LoVo (cell line): ENCODE results near the gene PATJ.
"Not testable (repeated sequence)": the region's sequence is repeated elsewhere in the genome, so short reads cannot be mapped to it uniquely, and the experiment has no call there.

Experiments
- DNase-seq: peaks from one replicate; pipeline ENCODE4 v3.0.0-alpha.2; 2016; ENCODE audit warnings: low spot score

The PATJ gene

DNA sequence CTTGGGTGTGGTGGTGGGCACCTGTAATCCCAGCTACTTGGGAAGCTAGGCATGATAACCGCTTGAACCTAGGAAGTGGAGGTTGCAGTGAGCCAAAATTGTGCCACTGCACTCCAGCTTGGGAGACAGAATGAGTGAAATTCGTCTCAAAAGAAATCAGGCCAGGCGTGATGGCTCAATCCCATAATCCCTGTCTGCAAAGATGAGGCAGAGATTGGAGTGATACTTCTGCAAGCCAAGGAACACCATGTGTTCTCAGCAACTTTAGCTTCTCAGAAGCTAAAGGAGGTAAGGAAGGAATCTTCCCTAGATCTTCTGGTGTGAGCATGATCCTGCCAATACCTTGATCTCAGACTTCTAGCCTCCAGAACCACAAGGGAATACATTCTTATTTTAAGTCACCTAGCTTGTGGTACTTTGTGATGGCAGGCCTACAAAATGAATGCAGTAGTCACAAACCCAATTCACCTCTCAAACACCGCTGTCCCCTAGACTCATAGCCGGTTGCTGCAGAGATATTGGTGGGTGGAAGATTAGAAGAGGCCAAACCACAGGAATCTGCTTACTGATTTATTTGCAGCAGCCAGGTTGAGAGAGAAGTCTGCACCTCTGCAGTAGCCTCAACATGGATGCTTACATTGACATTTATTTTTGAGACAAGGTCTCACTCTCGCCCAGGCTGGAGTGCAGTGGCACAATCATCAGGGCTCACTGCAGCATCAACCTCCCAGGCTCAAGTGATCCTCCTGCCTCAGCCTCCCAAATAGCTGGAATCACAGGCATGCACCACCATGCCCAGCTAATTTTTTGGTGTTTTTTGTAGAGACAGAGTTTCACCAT, 471.0 kb downstream of the PATJ start:
- no peak for DNase-seq

DNA sequence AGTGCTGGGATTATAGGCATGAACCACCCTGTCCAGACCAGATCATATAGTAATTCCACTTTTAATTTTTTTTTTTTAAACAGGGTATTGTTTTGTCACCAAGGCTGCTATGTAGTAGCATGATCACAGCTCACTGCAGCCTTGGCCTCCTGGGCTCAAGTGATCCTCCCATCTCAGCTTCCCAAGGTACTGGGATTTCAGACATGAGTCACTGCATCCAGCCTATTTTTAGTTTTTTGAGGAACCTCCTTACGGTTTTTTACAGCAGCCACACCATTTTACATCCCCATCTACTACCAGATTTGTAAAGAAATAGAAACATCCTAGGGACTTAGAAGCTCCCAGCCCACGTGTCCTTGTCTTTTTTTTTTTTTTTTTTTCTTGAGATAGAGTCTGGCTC, 476.3 kb downstream of the PATJ start:
- no peak for DNase-seq

DNA sequence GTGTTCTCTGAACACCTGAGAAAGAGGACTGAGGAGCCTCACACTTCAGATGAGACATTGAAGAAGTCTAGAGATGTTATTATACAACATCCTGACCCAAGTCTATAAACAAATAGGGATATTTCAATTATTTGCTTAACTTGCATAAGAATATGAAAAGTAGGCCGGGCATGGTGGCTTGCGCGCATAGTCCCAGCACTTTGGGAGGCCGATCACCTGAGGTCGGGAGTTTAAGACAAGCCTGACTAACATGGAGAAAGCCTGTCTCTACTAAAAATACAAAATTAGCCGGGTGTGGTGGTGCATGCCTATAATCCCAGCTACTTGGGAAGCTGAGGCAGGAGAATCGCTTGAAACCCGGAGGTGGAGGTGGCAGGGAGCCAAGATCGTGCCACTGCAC, 478.2 kb downstream of the PATJ start:
- DNase-seq, result not testable (repeated sequence)

DNA sequence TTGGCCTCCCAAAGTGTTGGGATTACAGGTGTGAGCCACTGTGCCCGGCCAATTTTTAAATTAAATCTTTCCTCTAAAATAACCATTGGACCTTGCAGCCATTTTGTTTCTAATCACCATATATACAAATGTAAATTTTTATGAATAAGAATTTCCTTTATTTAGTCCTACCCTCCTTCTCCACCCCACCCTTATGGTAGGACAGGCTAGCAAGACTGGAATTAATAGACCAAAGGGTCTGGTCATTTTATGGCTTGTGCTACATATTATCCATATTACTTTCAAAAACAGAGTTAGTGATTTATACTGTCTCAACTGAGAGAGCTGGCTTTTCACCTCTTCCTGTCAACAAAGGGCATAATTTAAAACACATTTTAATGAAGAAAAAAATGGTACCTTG, 478.9 kb downstream of the PATJ start:
- no peak for DNase-seq

DNA sequence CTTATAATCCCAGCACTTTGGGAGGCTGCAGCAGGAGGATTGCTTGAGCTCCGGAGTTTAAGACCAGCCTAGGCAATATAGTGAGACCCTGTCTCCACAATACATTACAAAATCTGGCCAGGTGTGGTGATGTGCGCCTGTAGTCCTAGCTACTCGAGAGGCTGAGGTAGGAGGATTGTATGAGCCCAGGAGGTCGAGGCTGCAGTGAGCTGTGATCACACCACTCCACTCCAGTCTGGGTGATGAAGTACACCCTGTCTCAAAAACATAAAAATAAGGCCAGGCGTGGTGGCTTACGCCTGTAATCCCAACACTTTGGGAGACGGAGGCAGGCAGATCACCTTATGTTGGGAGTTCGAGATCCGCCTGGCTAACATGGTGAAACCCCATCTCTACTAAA, 480.0 kb downstream of the PATJ start:
- DNase-seq, result no peak

DNA sequence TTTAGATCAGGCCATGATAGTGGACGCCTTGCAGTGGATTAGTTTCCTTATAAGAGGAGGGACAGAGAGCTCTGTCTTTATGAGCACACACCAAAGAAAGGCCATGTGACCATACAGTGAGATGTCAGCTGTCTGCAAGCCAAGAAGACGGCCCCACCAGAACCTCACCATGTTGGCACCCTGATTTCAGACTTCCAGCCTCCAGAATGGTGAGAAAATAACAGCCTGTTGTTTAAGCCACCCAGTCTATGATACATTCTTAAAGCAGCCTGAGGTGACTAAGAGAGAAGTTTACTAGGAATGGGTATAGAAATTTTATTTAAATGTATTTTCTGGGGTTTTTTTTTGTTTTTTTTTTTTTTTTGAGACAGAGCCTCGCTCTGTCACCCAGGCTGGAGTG, 481.9 kb downstream of the PATJ start:
- DNase-seq, result no peak

DNA sequence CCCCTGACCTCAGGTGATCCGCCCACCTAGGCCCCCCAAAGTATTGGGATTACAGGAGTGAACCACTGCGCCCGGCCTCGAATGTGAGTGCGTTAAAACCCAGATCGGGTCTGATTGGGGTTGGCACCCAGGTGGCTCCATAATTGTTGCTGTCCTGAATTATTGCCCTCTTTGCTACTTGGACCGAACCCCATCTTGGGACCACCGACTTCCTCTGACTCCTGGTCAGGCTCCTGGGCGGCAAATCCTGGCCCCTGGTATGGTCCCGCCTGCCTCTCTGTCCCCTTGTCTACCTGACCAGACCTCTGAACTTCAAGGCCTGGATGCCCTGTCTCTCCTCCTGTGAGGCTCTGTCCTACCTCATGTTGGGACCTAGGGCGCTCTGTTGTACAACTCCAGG, 485.2 kb downstream of the PATJ start:
- no peak for DNase-seq
